Left renal pelvis (tissue), 4 donors: ENCODE measurements around the gene NAGS. TPM values are rescaled to one million over a fixed set of nuclear protein-coding genes. Genes with fewer than 3 reads are reported as not detected.
"Not testable (repeated sequence)": the region's sequence is repeated elsewhere in the genome, so short reads cannot be mapped to it uniquely, and the experiment has no call there.

Source experiments
- DNase-seq, 4 donors: peaks; one replicate each; pipeline ENCODE4 v3.0.0-alpha.2; 2013; ENCODE audit warnings: low read depth in 4 of 4, low spot score in 3 of 4
- polyA plus RNA-seq, 4 donors: library from polyadenylated mRNA; unstranded; fragments of 120-200 nt; gene quantifications; one replicate each; pipeline ENCODE4 v1.2.1, GENCODE V29; 2013; ENCODE audit not compliant: insufficient read length in 4 of 4

Gene NAGS, protein sequence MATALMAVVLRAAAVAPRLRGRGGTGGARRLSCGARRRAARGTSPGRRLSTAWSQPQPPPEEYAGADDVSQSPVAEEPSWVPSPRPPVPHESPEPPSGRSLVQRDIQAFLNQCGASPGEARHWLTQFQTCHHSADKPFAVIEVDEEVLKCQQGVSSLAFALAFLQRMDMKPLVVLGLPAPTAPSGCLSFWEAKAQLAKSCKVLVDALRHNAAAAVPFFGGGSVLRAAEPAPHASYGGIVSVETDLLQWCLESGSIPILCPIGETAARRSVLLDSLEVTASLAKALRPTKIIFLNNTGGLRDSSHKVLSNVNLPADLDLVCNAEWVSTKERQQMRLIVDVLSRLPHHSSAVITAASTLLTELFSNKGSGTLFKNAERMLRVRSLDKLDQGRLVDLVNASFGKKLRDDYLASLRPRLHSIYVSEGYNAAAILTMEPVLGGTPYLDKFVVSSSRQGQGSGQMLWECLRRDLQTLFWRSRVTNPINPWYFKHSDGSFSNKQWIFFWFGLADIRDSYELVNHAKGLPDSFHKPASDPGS
- polyA plus RNA-seq, result 1 to 10 TPM in 3 of 4 donors, under 1 TPM in 1; 0.93 to 3.6 (median 2.8) TPM

DNA sequence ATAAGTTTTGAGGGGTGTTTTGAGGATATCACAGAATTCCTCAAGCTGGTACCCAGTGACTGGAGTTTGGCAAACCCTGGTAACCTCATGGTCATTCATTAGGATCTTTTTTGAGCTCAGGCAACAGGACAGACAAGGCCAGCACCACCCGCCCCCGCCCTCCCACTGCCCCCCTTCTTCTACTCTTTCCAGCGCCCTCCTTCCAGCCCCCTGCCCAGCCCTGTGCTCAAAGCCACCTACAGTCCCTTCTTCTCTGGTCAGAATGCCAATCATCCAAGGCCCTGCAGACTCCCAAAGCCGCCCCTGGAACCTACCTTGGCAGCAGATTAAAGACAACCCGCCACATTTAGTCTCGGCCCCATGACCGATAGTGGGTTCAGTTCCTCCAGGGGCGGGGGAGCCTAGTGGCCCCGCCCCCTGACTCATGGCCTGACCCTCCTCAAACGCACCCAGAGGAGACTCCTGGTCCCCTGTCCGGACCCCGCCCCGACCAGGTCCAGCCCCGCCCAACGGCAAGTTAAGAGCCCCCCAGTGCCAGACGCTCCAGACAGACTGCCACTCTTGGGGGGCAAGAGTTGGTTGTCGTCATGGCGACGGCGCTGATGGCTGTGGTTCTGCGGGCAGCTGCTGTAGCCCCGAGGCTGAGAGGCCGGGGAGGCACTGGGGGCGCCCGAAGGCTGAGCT is at the start of gene NAGS:
TSS of gene NAGS (plus strand) at position 546 of the 684 bp plus-strand sequence. CDS start at position 588, 42 bp downstream.
- no peak for DNase-seq

DNA sequence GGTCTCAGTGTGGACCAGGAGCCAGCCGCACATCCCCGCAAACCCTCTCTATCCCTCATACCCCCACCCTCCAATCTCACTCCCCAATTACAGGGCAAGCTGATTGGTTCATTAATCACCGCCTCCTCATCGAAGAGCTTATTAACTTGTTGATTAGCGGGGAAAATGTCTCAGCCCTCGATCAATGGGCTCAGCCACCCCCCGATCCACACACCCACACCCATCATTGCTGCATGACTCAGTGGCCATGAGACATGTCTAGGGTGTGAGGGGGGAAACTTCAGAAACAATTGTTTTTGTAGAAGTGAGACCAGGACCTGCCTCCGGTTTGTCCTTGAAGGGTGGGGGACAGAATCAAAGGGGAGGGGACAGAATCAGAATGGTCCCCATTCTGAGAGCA is 48.2 kb upstream of the NAGS start:
- DNase-seq, result no peak

DNA sequence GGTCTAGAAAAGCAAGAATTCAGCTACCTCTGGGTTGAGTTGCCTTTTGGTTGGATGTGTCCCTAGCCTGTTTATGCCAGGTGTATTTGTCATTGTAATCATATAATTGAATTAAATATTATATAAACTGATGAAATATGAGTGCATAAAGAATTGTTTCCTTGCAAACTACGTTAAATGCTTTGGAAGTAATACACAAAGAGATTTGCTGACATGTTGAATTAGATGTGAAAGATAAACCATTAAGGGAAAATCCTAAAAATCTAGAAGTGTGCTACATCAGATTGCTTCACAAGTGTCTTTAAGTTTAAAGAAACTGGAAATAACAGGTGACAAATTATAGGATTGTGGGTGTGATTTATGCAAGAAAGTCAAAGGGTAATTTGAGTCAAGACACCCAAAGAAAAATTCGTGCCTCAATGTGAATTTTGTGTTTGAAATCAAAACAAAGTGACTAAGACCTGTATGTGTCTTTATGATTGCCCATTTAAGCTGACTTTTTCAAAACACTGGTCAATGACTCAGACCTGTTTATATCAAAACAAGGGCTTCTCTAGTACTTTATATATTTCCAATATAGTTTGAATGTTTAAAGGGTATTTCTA is 45.6 kb upstream of the NAGS start:
- no peak for DNase-seq

DNA sequence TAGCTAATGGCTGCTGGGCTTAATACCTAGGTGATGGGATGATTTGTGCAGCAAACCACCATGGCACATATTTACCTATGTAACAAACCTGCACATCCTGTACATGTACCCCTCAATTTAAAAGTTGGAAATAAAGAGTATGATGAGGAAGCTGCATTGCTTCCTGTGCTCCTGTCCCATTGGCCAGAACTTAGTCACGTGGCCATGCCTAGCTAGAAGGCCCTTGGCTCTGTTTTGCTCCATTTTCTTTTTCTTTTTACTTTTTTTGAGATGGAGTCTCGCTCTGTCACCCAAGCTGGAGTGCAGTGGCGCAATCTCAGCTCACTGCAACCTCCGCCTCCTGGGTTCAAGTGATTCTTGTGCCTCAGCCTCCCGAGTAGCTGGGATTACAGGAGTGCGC is 43.1 kb upstream of the NAGS start:
- not testable (repeated sequence) for DNase-seq

DNA sequence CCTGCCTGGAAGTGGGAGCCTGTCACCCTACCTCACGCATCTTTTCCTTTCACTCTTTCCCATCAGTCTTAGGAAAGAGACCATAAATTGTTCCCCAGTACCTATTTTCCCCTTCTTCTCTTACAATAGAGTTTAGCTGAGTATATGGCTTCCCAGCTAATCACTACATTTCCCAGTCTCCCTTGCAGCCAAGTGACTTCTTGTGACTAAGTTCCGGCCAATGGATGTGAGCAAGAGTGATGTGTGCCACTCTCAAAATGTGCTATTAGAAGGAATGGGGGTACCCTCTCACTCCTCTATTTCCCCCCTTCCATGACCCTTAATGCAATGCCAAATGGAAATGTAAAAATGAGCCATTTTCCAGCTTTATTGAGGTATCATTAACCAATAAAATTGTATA is 42.5 kb upstream of the NAGS start:
- no peak for DNase-seq

DNA sequence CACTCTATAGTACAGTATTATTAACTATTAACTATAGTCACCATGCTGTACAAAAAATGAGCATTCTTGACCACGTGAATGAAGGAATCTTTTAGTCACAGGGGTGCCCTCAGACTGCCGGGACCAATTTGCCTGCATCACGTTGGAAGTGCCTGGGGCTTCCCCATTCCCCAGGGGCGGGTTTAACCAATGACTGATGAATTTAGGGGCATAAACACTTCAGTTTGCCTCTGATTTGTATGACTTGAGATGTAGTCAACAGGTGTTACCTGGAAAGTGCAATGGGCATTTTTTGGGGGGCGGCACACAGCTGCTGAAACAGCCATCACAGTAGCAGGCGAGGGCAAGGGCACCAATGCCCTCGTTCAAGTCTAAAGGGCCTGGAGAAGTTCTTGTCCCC is 41.9 kb upstream of the NAGS start:
- DNase-seq, result no peak

DNA sequence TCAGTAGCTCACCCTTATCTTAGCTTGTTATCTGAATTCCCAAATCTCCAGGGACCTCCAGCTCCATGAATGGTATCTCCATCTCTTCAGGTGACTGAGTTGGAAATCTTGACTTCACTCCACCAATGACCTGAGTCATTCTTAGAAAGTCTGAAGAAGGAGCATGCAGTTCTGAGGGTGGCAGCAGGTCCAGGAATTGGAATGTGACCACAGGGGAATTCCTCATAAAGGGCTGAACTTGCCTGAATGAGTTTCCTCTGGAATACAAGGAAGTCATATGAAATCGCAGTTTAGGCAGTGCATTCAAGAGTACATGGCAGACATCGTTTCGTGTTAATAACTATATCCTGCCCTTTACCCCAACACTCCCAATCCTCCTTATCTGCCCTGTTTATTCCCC is 38.1 kb upstream of the NAGS start:
- no peak for DNase-seq

DNA sequence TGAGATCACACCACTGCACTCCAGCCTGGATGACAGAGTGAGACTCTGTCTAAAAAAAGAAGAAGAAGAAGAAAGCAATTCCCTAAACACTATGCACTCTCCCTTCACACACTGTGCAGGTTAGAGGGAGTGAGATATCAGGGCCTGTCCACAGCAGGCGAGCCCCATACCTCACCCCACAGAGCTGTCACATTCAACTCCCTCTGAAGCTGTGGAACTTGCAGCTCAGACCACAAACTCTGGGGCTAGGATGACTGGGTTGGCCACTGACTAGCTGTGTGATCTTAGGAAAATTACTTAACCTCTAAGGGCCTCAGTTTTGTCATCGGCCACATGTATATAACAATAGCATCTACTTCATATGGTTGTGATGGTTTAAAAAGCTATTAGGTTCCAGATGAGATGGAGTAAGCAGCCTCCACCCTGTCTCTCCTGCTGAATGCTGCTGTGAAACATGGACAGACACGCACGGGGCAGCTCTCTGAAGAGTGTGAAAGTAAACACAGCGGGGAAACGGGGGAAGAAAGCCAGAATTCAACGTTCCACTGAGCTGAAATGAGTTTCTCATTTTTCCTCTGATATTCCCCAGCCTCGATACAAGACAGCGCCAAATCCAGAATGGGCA is 37.1 kb upstream of the NAGS start:
- no peak for DNase-seq

DNA sequence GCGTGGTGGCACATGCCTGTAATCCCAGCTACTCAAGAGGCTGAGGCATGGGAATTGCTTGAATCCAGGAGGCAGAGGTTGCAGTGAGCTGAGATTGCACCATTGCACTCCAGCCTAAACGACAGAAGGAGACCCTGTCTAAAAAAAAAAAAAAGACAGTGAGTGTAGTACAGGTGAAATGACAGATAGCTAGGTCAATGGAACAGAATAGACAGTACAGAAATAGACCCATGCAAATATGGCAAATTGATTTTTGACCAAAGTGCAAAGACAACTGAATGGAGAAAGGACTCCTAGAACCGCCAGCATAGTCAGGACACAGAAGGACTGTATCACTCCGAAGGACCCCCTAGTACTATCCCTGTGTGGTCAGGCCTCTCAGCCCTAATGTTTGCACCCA is 34.1 kb upstream of the NAGS start:
- no peak for DNase-seq

DNA sequence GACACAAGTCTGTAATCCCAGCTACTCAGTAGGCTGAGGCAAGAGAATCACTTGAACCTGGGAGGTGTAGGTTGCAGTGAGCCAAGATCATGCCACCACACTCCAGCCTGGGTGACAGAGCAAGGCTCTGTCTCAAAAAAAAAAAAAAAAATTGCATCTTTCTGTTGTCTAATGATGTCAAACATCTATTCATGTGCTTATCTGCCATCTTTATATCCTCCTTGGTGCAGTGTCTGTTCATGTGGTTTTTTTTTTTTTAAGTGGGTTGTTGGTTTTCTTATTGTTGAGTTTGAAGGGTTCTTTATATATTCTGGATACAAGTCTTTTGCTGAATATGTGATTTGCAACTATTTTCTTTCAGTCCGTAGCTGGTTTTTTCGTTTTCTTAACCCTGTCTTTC is 33.0 kb upstream of the NAGS start:
- DNase-seq, result not testable (repeated sequence)

DNA sequence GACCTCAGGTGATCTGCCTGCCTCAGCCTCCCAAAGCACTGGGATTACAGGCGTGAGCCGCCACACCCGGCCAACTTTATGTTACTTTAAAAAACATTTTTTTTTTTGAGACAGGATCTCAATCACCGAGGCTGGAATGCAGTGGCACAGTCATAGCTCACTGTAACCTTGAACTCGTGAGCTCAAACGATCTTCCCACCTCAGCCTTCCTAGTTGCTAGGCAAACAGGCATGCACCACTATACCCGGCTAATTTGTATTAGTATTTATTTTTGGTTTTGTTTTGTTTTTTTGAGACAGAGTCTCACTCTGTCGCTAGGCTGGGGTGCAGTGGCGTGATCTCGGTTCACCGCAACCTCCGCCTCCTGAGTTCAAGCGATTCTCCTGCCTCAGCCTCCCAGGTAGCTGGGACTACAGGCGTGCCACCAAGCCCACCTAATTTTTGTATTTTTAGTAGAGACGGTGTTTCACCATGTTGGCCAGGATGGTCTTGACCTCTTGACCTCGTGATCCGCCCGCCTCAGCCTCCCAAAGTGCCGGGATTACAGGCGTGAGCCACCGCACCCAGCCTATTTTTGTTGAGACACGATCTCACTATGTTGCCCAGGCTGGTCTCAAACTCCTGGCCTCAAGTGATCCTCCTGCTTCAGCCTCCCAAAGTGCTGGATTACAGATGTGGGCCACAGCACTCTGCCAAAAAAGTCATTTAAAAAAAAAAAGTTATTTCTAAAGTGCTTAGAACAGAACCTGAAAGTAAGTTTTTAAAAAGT is 31.8 kb upstream of the NAGS start:
- DNase-seq, result not testable (repeated sequence)

DNA sequence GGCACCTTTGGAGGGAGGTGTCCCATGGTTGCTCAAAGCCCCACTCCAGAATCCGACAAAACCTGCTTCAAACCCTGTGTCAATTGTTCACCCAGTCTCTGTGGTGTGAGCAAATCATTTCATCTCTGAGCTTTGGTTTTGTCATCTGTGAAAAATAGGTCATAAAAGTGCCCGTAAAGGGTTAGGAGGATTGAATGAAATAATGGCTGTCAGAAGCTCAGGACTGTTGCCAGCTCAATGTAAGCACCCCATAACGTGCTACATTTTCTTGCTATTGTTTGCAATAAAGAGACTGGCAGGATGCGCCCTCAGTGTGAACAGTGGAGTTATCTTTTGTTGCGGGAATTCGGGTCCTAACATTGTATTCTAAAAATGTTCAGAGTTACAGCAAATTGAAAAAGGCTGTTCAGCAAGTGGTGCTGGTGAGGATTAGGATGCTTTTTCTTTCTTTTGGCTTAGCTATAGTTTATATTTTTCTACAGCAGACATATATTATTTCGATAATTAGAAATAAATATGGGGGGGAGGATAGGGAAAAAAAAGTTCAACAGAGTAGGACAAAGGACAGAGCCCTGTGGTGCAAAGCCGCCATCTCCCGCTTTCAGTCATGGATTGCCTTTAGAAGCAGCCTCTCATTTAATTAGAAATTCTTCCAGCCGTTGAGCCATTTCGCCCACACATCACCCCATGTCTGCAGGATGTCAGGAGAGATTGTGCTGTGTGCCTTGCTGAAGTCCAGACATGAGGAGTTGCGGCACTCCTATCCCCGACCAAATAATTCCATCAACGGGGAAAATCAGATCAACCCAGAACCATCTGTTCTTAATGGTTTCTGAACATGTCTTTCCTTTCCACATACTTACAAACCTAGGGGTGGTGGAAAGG is 29.8 kb upstream of the NAGS start:
- DNase-seq, result no peak

DNA sequence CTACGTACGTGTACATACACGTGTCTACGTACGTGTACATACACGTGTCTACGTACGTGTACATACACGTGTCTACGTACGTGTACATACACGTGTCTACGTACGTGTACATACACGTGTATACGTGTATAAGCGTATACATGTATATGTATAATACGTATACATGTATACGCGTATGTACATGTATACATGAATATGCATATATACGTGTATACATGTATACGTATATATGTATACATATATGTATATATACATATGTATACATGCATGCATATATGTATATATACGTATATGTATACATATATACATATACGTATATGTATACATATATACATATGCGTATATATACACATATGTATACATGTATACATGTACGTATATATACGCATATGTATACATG is 28.5 kb upstream of the NAGS start:
- DNase-seq, result no peak

DNA sequence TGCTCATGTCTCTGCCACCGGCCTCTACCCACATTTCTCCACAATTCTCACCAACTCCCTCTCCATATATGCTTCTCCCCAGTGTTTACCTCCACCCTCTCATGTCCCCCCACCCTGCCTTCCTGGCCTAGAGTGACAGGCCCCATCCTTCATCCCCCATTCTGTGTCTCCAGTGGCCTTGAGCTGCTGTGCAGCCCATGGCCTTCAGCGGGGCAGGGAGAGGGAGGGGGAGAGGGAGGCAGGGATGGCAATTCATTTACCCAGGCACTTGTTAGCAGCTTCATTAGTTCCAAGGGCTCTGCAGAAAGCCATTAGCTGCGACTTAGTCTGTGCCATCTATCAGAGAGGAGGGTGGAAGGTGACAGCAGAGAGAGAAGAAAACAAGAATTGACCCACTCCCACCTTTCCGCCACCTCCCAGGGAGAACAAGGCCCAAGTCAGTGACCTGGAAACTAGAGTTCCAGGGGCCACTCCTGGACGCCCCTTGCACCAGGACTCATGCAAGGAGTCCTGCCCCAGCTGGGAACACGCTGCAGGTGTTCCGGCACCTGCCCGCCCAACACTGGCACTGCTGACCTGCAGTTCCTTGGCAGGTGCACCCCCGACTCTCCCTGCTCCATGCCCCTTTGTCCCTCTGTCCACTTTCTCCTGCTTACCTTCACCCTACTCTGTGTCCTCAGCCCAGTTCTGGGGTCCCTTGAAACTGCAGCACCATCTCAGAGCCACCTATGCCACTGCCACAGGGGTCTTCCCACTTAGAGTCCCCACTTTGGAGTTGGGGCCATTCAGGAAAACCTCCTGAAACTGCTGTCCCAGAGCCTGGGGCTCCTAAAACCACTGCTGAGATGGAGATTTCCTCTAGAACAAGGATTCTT is 27.2 kb upstream of the NAGS start:
- DNase-seq, result no peak

DNA sequence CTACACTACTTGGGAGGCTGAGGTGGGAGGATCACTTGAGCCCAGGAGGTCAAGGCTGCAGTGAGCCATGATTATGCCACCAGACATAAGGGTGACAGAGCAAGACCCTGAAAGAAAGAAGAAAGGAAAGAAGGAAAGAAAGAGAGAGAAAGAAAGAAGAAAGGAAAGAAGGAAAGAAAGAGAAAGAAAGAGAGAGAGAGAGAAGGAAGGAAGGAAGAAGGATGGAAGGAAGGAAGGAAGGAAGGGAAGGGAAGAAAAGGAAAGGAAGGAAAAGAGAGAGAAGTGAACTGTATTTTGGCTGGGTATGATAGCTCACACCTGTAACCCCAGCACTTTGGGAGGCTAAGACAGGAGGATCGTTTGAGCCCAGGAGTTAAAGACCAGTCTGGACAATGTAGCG is 26.3 kb upstream of the NAGS start:
- DNase-seq, result no peak

DNA sequence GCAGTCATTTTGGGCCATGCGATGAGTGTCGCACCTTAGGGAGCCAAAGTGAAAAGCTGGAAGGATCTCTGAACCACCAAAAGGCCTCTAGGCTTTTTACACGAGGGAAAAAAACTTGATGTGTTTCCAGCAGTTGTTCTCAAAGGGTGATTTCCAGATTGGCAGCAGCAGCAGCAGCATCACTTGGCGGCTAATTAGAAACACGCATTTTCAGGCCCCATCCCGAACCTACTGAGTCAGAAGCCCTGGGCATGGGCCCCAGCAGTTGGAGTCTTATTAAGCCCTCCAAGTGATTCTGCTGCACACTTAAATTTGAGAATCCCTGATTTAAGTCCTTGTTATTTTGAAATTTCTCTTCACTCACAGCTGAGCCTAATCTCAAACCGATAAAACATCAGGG is 25.4 kb upstream of the NAGS start:
- no peak for DNase-seq

DNA sequence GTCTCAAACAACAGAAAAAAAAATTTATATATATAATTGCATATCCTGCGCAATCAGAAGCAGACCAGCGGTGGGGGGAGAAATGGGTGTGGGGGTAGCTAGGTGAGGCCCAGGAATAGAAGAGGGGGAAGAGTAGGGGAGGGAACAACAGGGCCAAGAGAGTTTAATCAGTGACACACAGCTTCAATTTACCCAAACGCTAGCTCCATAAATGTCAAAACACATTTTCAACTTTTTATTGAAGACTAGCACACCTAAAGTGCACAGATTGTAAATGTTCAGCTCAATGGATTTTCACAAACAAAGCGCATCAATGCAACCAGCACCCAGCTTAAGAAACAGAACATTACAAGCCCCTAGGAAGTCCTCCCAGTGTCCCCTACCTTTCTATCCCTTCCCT is 24.8 kb upstream of the NAGS start:
- no peak for DNase-seq

DNA sequence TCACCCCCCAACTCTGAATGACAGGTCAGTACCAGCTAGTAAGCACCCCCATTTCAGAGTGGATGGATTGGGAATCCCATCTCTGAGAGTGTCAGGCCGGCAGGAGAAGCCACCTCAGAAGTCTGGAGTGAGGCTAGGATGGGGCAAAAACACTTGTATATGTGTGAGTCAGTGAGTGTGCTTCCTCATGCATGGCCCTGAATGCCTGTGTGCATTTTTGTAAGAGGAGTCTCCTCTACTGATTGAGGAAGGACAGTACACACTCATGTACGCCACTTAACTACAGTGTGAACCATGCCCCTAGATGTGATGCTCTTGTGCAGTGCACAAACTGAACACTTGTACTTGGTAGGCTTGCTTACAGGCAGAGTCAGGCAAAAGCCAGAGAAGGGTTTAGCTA is 22.3 kb upstream of the NAGS start:
- no peak for DNase-seq

DNA sequence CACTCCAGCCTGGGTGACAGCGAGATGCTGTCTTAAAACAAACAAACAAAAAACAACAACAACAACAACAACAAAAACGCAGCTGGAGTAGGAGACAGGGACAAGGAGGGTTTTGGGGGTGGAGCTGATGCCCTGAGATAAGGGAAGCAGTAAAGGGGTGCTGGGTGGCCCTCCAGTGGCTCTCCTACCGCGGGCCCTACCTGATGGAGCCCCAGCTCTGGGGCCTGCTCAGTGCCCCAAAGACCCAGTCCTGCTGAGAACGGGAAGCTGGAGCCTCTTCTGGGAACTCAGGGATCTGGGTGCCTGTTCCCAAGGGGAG is 21.3 kb upstream of the NAGS start:
- DNase-seq, result no peak
